CD4-positive, alpha-beta T cell (primary cell): ENCODE results near the gene ZMYND15. TPM values are rescaled to one million over a fixed set of nuclear protein-coding genes. Genes with fewer than 3 reads are reported as not detected.
A peak's percentile ranks its signal among the peaks of the same experiment; 100 is the strongest.

Experiments
- ATAC-seq: fragments of 200-7000 bp; cut with Tn5 transposase; one replicate; pipeline ENCODE4 v1.10.0; 2022; ENCODE audit warnings: mild to moderate bottlenecking; ENCODE audit not compliant: poor library complexity
- CTCF ChIA-PET: fragments of 350-600 bp; sonication (Branson Sonifier 250); formaldehyde crosslinking; loops from one replicate; lab custom pipeline; 2021; ENCODE audit warnings: antibody characterized with exemption, inconsistent platforms; lab: Charles Lee
- POLR2A ChIA-PET: fragments of 350-600 bp; sonication (Branson Sonifier 250); formaldehyde crosslinking; loops from one replicate; lab custom pipeline; 2021; ENCODE audit warnings: antibody characterized with exemption, inconsistent platforms; lab: Charles Lee
- DNase-seq, 14 experiments: peaks; one replicate each; pipeline ENCODE4 v3.0.0-alpha.2; 2013 to 2020; ENCODE audit warnings: mixed read lengths in 2 of 14
- H3K27ac ChIP-seq, 2 donors: one replicate each; pipeline versions ENCODE4 v1.5.1 to v1.7.0; 2013; ENCODE audit warnings: low read length in 2 of 2, low read depth in 1 of 2, mild to moderate bottlenecking in 1 of 2
- H3K27me3 ChIP-seq, 2 experiments: 1 replicate in 1 of 2; 2 replicates in 1 of 2; pipeline versions ENCODE4 v1.6.1 to v1.7.0; 2013; ENCODE audit warnings: low read length in 2 of 2, control low read depth in 1 of 2, mild to moderate bottlenecking in 1 of 2, moderate library complexity in 1 of 2; ENCODE audit not compliant: insufficient read depth in 2 of 2, control insufficient read depth in 1 of 2
- H3K36me3 ChIP-seq: one replicate; pipeline ENCODE4 v1.6.1; 2013; ENCODE audit warnings: low read length, control low read depth; ENCODE audit not compliant: insufficient read depth
- H3K4me1 ChIP-seq: one replicate; pipeline ENCODE4 v1.6.1; 2013; ENCODE audit warnings: low read length, control low read depth; ENCODE audit not compliant: insufficient read depth
- H3K4me3 ChIP-seq: one replicate; pipeline ENCODE4 v1.5.1; 2013; ENCODE audit warnings: mild to moderate bottlenecking, low read length, moderate library complexity
- H3K9me3 ChIP-seq, 2 experiments: 1 replicate in 1 of 2; 2 replicates in 1 of 2; pipeline versions ENCODE4 v1.6.1 to v1.7.0; 2013; ENCODE audit warnings: low read length in 2 of 2, mild to moderate bottlenecking in 2 of 2, control low read depth in 1 of 2, moderate library complexity in 1 of 2; ENCODE audit not compliant: control insufficient read depth in 1 of 2, insufficient read depth in 1 of 2
- H3K27ac Mint-ChIP-seq: one replicate; pipeline ENCODE4 v1.8.0; 2020; ENCODE audit warnings: mixed read lengths
- H3K27me3 Mint-ChIP-seq: one replicate; pipeline ENCODE4 v1.8.0; 2021; ENCODE audit warnings: mixed read lengths
- H3K36me3 Mint-ChIP-seq: one replicate; pipeline ENCODE4 v1.8.0; 2021; ENCODE audit warnings: low read depth, mixed read lengths
- H3K4me1 Mint-ChIP-seq: one replicate; pipeline ENCODE4 v1.8.0; 2021; ENCODE audit warnings: low read depth, mixed read lengths
- H3K4me3 Mint-ChIP-seq: one replicate; pipeline ENCODE4 v1.8.0; 2020; ENCODE audit warnings: mild to moderate bottlenecking, mixed read lengths
- H3K9me3 Mint-ChIP-seq: one replicate; pipeline ENCODE4 v1.8.0; 2020; ENCODE audit warnings: mixed read lengths
- CTCF ChIP-seq: fragments of 200-600 bp; IDR thresholded peaks from one replicate; pipeline ENCODE4 v1.8.0; 2022; ENCODE audit warnings: antibody characterized with exemption, mild to moderate bottlenecking
- intact Hi-C, 2 experiments: fragments of 100-400 bp; cut with DNase I in 1 of 2; cut with micrococcal nuclease in 1 of 2; formaldehyde crosslinking; loops; one replicate each; pipeline versions ENCODE4 v1.15.1 to v1.9.0; 2023 to 2025; cut with DNase I, micrococcal nuclease
- total RNA-seq, 174 experiments: library from RNA in 2 of 174; stranded (reverse) in 2 of 174; gene quantifications; one replicate each; pipeline ENCODE4 v1.2.3 and lab custom pipeline; 2021 to 2026

Gene ZMYND15
- total RNA-seq, 2 experiments from 2014 or later: 3.1 to 3.3 TPM

- H3K4me1 ChIP-seq: peaks cover 26% of the 10 kb centered on the region
- peak; percentile 61 for ATAC-seq
Measured at GRCh38 chr17:4738136-4739121, 1.2 kb upstream of the ZMYND15 start.

GRCh38 chr17:4740025-4740351 lies 355 bp downstream of the ZMYND15 start:
- ChIA-PET POLR2A (interaction anchor here (0.7 to 1.7 kb wide), 4 partner anchors 8 to 56 kb away, joined by 3 to 4 read pairs (median 4); partner anchors contain the start of gene PSMB6), CTCF (interaction anchor here (1.0 to 1.8 kb wide), 2 partner anchors 30 kb away, joined by 3 to 10 read pairs; partner anchors contain the start of gene ARRB2)
- Mint-ChIP-seq H3K36me3 (peaks cover 3% of the 10 kb centered on the region), H3K9me3 (no peaks in the 10 kb centered on the region), H3K27me3 (peaks cover 26% of the 10 kb centered on the region), H3K27ac (peak overlapping the region; percentile 73), H3K4me1 (peaks cover 23% of the 10 kb centered on the region), H3K4me3 (peak overlapping the region; percentile 88)
- ATAC-seq (no peak), DNase-seq (no peak)
- peaks cover 0 to 5% of the 10 kb centered on the region in 2 experiments for H3K9me3 ChIP-seq
- no peaks in the 10 kb centered on the region for H3K36me3 ChIP-seq
- H3K27ac ChIP-seq: no peak overlapping the region
- no peak for TF ChIP-seq CTCF
- H3K27me3 ChIP-seq: peaks cover 6 to 22% of the 10 kb centered on the region in 2 experiments
- peaks cover 29% of the 10 kb centered on the region for H3K4me1 ChIP-seq
- H3K4me3 ChIP-seq: peak overlapping the region; percentile 72
- intact Hi-C loops: no loop called here

More at GRCh38 chr17:4738136-4739121, 1.2 kb upstream of the ZMYND15 start:
- ChIA-PET POLR2A (interaction anchor here (0.6 to 1.5 kb wide), 10 partner anchors 10 to 229 kb away, joined by 3 to 6 read pairs (median 3); partner anchors contain the start of genes ARRB2 and C17orf107), CTCF (interaction anchor here (1.7 to 1.8 kb wide), 2 partner anchors 28 to 52 kb away, joined by 6 to 10 read pairs; partner anchors contain the start of gene ARRB2)
- Mint-ChIP-seq H3K27ac (peak overlapping the region; percentile 89), H3K4me1 (peaks cover 23% of the 10 kb centered on the region), H3K27me3 (peaks cover 25% of the 10 kb centered on the region), H3K9me3 (no peaks in the 10 kb centered on the region), H3K4me3 (peak overlapping the region; percentile 97), H3K36me3 (peaks cover 6% of the 10 kb centered on the region)
- peaks cover 6 to 20% of the 10 kb centered on the region in 2 experiments for H3K27me3 ChIP-seq
- peak overlapping the region; percentile 72 for H3K4me3 ChIP-seq
- H3K9me3 ChIP-seq: peaks cover 0 to 5% of the 10 kb centered on the region in 2 experiments
- intact Hi-C loops: loop anchor here in 1 of 2 experiments (5.0 kb wide), 1 partner anchor 36 kb away; the partner anchor contains the start of gene PELP1
- no peak for TF ChIP-seq CTCF
- H3K27ac ChIP-seq: no peak overlapping the region
- DNase-seq: peak in 7 of 14 experiments; percentile 18 to 68 (median 35)
- H3K36me3 ChIP-seq: no peaks in the 10 kb centered on the region

DNA sequence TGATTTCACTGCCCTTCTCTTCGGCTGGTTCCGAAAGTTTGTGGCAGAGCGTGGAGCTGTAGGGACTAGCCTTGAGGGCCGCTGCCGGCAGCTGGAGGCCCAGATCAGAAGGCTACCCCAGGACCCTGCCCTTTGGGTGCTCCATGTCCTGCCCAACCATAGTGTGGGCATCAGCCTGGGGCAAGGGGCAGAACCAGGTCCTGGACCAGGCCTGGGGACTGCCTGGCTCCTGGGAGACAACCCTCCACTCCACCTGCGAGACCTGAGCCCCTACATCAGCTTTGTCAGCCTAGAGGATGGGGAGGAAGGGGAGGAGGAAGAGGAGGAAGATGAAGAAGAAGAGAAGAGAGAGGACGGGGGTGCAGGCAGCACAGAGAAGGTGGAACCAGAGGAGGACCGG lies 951 bp downstream of the ZMYND15 start:
- ATAC-seq (no peak), DNase-seq (no peak)
- CTCF ChIA-PET: interaction anchor here (1.0 kb wide), 1 partner anchor 31 kb away, joined by 3 read pairs; no protein-coding TSS in a partner anchor
- H3K4me1 Mint-ChIP-seq: peaks cover 23% of the 10 kb centered on the region
- H3K36me3 Mint-ChIP-seq: peaks cover 3% of the 10 kb centered on the region
- no peak for TF ChIP-seq CTCF
- Histone ChIP-seq H3K9me3 (peaks cover 0 to 5% of the 10 kb centered on the region in 2 experiments), H3K27me3 (peaks cover 6 to 22% of the 10 kb centered on the region in 2 experiments), H3K27ac (no peak overlapping the region), H3K4me3 (no peak overlapping the region), H3K4me1 (peaks cover 32% of the 10 kb centered on the region), H3K36me3 (no peaks in the 10 kb centered on the region)
- H3K9me3 Mint-ChIP-seq: no peaks in the 10 kb centered on the region
- POLR2A ChIA-PET: interaction anchor here (1.7 kb wide), 1 partner anchor 9 kb away, joined by 4 read pairs; no protein-coding TSS in a partner anchor
- peaks cover 31% of the 10 kb centered on the region for H3K27me3 Mint-ChIP-seq
- peak overlapping the region; percentile 73 for H3K27ac Mint-ChIP-seq
- intact Hi-C loops: no loop called here
- peak overlapping the region; percentile 88 for H3K4me3 Mint-ChIP-seq
